Measurements from ENCODE around the gene NOCT.
"Not testable (repeated sequence)": the region's sequence is repeated elsewhere in the genome, so short reads cannot be mapped to it uniquely, and the experiment has no call there.

The NOCT gene

GRCh38 chr4:139015269-139015947, at the start of gene NOCT:
Gene NOCT (plus strand): TSS chr4:139015781. CDS start chr4:139015982, 201 bp downstream.
- DNase-seq (ENCODE audit: low read depth in 2 of 2), result peak; percentile 65 to 72

GRCh38 chr4:138967313-138967712, 48.3 kb upstream of the NOCT start:
- no peak for DNase-seq (ENCODE audit: low read depth in 2 of 2)

- DNase-seq (ENCODE audit: low read depth in 2 of 2), result no peak
Measured at GRCh38 chr4:138972956-138973801, 42.4 kb upstream of the NOCT start.

GRCh38 chr4:138975225-138975624, 40.4 kb upstream of the NOCT start:
- DNase-seq (ENCODE audit: low read depth in 2 of 2), result no peak

GRCh38 chr4:138976526-138976925, 39.1 kb upstream of the NOCT start:
- DNase-seq (ENCODE audit: low read depth in 2 of 2), result no peak

- no peak for DNase-seq (ENCODE audit: low read depth in 2 of 2)
Measured at GRCh38 chr4:138977524-138977923, 38.1 kb upstream of the NOCT start.

- DNase-seq (ENCODE audit: low read depth in 2 of 2), result no peak
Measured at GRCh38 chr4:138978028-138978585, 37.5 kb upstream of the NOCT start.

- no peak for DNase-seq (ENCODE audit: low read depth in 2 of 2)
Measured at GRCh38 chr4:138978600-138978999, 37.0 kb upstream of the NOCT start.

- DNase-seq (ENCODE audit: low read depth in 2 of 2), result no peak
Measured at GRCh38 chr4:138979742-138980141, 35.8 kb upstream of the NOCT start.

GRCh38 chr4:138981930-138982390, 33.6 kb upstream of the NOCT start:
- DNase-seq (ENCODE audit: low read depth in 2 of 2), result no peak

GRCh38 chr4:138982754-138983153, 32.8 kb upstream of the NOCT start:
- DNase-seq (ENCODE audit: low read depth in 2 of 2), result no peak

GRCh38 chr4:138983690-138984089, 31.9 kb upstream of the NOCT start:
- no peak for DNase-seq (ENCODE audit: low read depth in 2 of 2)

- no peak for DNase-seq (ENCODE audit: low read depth in 2 of 2)
Measured at GRCh38 chr4:138984647-138985046, 30.9 kb upstream of the NOCT start.

- DNase-seq (ENCODE audit: low read depth in 2 of 2), result no peak
Measured at GRCh38 chr4:138992676-138993075, 22.9 kb upstream of the NOCT start.

GRCh38 chr4:138996090-138996489, 19.5 kb upstream of the NOCT start:
- no peak for DNase-seq (ENCODE audit: low read depth in 2 of 2)

GRCh38 chr4:138999666-139000065, 15.9 kb upstream of the NOCT start:
- no peak for DNase-seq (ENCODE audit: low read depth in 2 of 2)

GRCh38 chr4:139000134-139000533, 15.4 kb upstream of the NOCT start:
- not testable (repeated sequence) for DNase-seq (ENCODE audit: low read depth in 2 of 2)

GRCh38 chr4:139001430-139001829, 14.2 kb upstream of the NOCT start:
- not testable (repeated sequence) for DNase-seq (ENCODE audit: low read depth in 2 of 2)

- not testable (repeated sequence) for DNase-seq (ENCODE audit: low read depth in 2 of 2)
Measured at GRCh38 chr4:139003668-139004067, 11.9 kb upstream of the NOCT start.

GRCh38 chr4:139005774-139006173, 9.8 kb upstream of the NOCT start:
- no peak for DNase-seq (ENCODE audit: low read depth in 2 of 2)

- DNase-seq (ENCODE audit: low read depth in 2 of 2), result no peak
Measured at GRCh38 chr4:139007640-139008039, 7.9 kb upstream of the NOCT start.

GRCh38 chr4:139008278-139008677, 7.3 kb upstream of the NOCT start:
- DNase-seq (ENCODE audit: low read depth in 2 of 2), result not testable (repeated sequence)

GRCh38 chr4:139009702-139010101, 5.9 kb upstream of the NOCT start:
- DNase-seq (ENCODE audit: low read depth in 2 of 2), result no peak

Data from fibroblast of skin of left biceps (primary cell).